ENCODE data around the gene IFIH1. TPM values are rescaled to one million over a fixed set of nuclear protein-coding genes. Genes with fewer than 3 reads are reported as not detected.

The IFIH1 gene
- total RNA-seq, 1 experiment from 2014 or later = not detected

- no peaks in the 10 kb centered on the region for H3K9me3 ChIP-seq (replicated peaks)
- DNase-seq = no peak
- no peak overlapping the region for H3K4me3 ChIP-seq
- H3K36me3 ChIP-seq = no peaks in the 10 kb centered on the region
- no peaks in the 10 kb centered on the region for H3K4me1 ChIP-seq
- no peak overlapping the region for H3K27ac ChIP-seq
- H3K27me3 ChIP-seq = no peaks in the 10 kb centered on the region; the same call in 1 of the 2 replicates
These were observed 23.5 kb downstream of the IFIH1 start for GRCh38 chr2:162295009-162295408.

DNA sequence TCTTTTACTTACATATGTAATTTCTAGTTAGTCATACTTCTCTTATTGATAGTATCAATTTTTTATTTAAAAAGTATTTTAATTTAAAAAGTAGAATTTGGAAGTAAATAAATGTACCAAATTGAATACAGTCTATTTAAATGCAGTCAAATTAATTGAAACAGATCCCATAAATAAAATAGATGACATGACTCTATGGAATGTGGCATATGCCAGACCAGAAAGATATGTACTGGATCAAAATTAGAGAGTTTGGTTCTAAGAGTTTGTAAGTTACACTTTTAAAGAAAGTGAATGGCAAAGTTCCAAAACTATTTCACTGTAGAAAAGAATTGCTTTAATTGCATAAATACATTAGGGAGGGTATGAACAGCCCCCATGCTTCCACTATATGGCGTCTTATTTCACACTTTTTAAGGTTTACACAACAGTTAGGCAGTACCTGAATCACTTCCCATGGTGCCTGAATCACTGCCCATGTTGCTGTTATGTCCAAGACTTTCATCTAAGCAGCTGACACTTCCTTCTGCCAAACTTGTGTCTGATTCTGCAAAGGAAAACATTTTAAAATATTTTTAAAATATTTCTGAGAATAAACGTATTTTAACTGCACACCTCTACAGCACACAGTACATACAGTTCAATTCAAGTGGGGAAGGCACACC, 25.2 kb downstream of the IFIH1 start:
- no peaks in the 10 kb centered on the region for H3K27me3 ChIP-seq
- DNase-seq = no peak

GRCh38 chr2:162291748-162292147, 26.7 kb downstream of the IFIH1 start:
- H3K9me3 ChIP-seq (replicated peaks) = no peaks in the 10 kb centered on the region
- no peaks in the 10 kb centered on the region for H3K4me1 ChIP-seq
- H3K36me3 ChIP-seq = no peaks in the 10 kb centered on the region
- no peak for DNase-seq
- no peak overlapping the region for H3K27ac ChIP-seq
- H3K4me3 ChIP-seq = no peak overlapping the region
- H3K27me3 ChIP-seq = no peaks in the 10 kb centered on the region

More for the DNA sequence above, 25.2 kb downstream of the IFIH1 start:
- Histone ChIP-seq H3K36me3 (no peaks in the 10 kb centered on the region), H3K27ac (no peak overlapping the region), H3K4me3 (no peak overlapping the region), H3K9me3 (replicated peaks) (no peaks in the 10 kb centered on the region), H3K4me1 (no peaks in the 10 kb centered on the region)

DNA sequence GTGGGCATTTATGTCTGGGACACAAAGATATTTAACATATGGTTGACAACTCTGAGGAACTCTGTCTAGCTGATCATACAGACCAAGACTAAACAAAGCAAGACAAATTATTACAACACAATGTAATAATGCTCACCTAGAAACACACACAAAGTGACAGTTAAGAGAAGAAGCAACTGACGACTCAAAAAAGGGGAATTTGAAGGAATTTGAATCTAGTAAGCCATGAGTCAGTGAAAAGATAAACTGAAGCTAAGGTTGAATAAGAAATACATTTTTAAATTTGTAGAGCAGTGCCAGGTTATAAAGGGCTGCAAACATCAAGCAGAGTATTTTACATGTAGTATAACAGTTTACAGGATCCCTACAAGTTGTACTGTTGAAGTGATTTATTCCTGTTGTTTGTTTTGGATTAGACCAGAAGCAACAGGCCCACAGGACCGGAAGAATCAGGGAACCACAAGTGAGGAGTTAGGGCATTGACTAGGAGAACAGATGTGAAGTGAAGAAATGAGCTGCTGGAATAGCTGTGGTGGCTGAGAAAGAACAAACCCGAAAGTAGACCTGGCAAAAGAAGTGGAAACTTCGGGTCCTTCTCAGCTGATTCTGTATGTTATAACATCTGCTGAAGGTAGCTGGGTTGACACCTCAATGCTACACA, 35.6 kb downstream of the IFIH1 start:
- Histone ChIP-seq H3K27ac (no peak overlapping the region), H3K4me3 (no peak overlapping the region), H3K36me3 (no peaks in the 10 kb centered on the region), H3K9me3 (replicated peaks) (no peaks in the 10 kb centered on the region), H3K27me3 (no peaks in the 10 kb centered on the region; the same call in 1 of the 2 replicates), H3K4me1 (no peaks in the 10 kb centered on the region)
- DNase-seq = no peak

- Histone ChIP-seq H3K4me1 (no peaks in the 10 kb centered on the region), H3K4me3 (no peak overlapping the region), H3K27ac (no peak overlapping the region), H3K36me3 (no peaks in the 10 kb centered on the region), H3K27me3 (no peaks in the 10 kb centered on the region; the same call in 1 of the 2 replicates), H3K9me3 (replicated peaks) (no peaks in the 10 kb centered on the region)
- no peak for DNase-seq
These were observed 37.8 kb downstream of the IFIH1 start for GRCh38 chr2:162280654-162281053.

GRCh38 chr2:162277381-162277780, 41.1 kb downstream of the IFIH1 start:
- no peaks in the 10 kb centered on the region for H3K9me3 ChIP-seq (replicated peaks)
- no peaks in the 10 kb centered on the region for H3K36me3 ChIP-seq
- no peaks in the 10 kb centered on the region for H3K27me3 ChIP-seq
- no peak for DNase-seq
- H3K4me1 ChIP-seq = no peaks in the 10 kb centered on the region
- no peak overlapping the region for H3K27ac ChIP-seq
- H3K4me3 ChIP-seq = no peak overlapping the region

- no peaks in the 10 kb centered on the region for H3K9me3 ChIP-seq (replicated peaks)
- no peaks in the 10 kb centered on the region for H3K36me3 ChIP-seq
- no peak overlapping the region for H3K27ac ChIP-seq
- DNase-seq = no peak
- no peaks in the 10 kb centered on the region for H3K4me1 ChIP-seq
- no peaks in the 10 kb centered on the region for H3K27me3 ChIP-seq
- no peak overlapping the region for H3K4me3 ChIP-seq
These were observed 50.5 kb downstream of the IFIH1 start for GRCh38 chr2:162267996-162268395.

DNA sequence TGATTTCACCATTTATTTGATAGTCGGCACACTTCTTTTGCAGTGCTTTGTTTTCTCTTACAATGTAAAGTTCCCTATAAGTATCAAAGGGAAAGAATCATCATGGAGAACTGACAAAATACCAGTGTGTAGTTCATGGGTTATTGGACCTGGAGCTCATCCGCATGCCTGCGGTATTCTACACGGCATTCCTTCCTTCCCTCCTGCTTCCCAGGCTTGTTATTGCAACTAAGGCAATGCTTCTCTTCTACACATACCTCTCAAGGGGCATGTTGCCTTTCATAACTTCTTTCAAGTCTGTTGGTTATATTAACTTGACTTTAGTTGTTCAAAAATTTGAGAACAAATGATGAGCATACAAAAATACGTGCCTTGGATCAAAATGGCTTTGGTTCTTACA, 51.0 kb downstream of the IFIH1 start:
- no peak overlapping the region for H3K4me3 ChIP-seq
- H3K36me3 ChIP-seq = no peaks in the 10 kb centered on the region
- H3K4me1 ChIP-seq = no peaks in the 10 kb centered on the region
- H3K9me3 ChIP-seq (replicated peaks) = no peaks in the 10 kb centered on the region
- no peaks in the 10 kb centered on the region for H3K27me3 ChIP-seq
- no peak overlapping the region for H3K27ac ChIP-seq
- DNase-seq = no peak

GRCh38 chr2:162266460-162266760, 52.1 kb downstream of the IFIH1 start:
- Histone ChIP-seq H3K27ac (no peak overlapping the region), H3K9me3 (replicated peaks) (no peaks in the 10 kb centered on the region), H3K36me3 (no peaks in the 10 kb centered on the region), H3K4me1 (no peaks in the 10 kb centered on the region), H3K4me3 (no peak overlapping the region), H3K27me3 (no peaks in the 10 kb centered on the region)
- no peak for DNase-seq

DNA sequence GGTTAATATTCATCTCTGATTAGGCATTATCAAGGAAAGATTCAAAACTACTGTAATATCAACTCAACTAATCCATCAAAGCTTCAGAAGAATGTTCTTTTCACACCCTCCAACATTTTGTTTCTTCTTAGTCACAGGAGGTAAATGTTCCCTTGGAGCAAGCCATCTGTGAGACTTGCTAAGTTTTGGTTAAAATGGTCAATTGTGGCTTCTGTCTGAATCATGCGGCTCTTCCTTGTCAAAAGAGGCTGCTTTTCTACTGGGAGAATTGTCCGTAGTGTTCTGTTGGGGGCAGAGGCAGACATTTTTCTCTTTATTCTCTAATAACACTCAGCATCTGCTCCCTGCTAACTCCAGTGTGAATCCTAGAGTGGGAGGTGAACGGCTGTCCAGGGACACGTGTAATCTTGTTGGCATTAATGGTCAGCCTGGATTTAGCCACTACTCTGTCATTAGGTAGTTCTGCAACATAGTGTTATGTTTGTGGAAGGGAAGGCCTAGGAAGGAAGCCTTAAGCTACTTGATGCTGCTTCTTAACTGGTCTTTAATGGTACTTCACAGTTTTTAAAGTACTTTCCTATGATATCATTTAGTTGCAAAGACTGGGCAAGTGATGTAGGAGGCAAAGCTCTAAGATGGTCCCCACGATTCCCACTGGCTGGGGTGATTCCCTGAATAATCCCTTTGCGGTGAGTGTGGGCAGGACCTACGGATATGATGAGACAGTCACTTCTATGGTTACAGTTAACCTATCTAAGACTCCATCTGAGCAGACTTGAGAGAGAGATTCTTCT, 52.6 kb downstream of the IFIH1 start:
- no peak for DNase-seq
- Histone ChIP-seq H3K9me3 (replicated peaks) (no peaks in the 10 kb centered on the region), H3K36me3 (no peaks in the 10 kb centered on the region), H3K4me3 (no peak overlapping the region), H3K4me1 (0 out of 2 replicates have a peak, but pooled peaks cover 3% of the 10 kb centered on the region), H3K27me3 (no peaks in the 10 kb centered on the region), H3K27ac (no peak overlapping the region)

- no peak overlapping the region for H3K4me3 ChIP-seq
- no peaks in the 10 kb centered on the region for H3K27me3 ChIP-seq
- H3K4me1 ChIP-seq = 0 out of 2 replicates have a peak, but pooled peaks cover 3% of the 10 kb centered on the region
- no peak overlapping the region for H3K27ac ChIP-seq
- H3K9me3 ChIP-seq (replicated peaks) = no peaks in the 10 kb centered on the region
- peak; percentile 4 to 13 for DNase-seq
- no peaks in the 10 kb centered on the region for H3K36me3 ChIP-seq
These were observed 57.2 kb downstream of the IFIH1 start for GRCh38 chr2:162261032-162261945.

DNA sequence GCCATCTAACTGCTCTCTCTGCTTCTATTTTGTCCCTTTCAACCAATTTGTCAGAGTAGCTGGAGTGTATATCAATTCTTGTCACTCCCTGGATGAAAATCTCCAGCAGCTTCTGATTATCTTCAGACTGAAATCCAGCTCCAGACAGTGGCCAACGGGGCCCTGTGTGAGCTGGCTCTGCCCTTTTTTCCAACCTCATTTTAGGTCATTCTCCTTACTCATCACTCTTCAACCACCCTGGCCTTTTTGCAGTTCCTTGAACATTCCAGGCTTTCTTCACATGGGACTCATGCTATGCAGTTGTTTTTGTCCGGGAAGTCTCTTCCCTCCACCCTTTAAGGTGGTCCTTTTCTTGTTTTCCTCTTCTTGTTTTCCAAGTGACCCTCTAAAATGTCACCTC, 59.8 kb downstream of the IFIH1 start:
- DNase-seq = no peak
- Histone ChIP-seq H3K36me3 (no peaks in the 10 kb centered on the region), H3K27me3 (no peaks in the 10 kb centered on the region), H3K4me3 (no peak overlapping the region), H3K9me3 (replicated peaks) (no peaks in the 10 kb centered on the region), H3K4me1 (0 out of 2 replicates have a peak, but pooled peaks cover 3% of the 10 kb centered on the region), H3K27ac (no peak overlapping the region)

- H3K27ac ChIP-seq = no peak overlapping the region
- no peak for DNase-seq
These were observed 60.3 kb downstream of the IFIH1 start for GRCh38 chr2:162258169-162258568.

GRCh38 chr2:162257425-162257824, 61.1 kb downstream of the IFIH1 start:
- Histone ChIP-seq H3K4me1 (0 out of 2 replicates have a peak, but pooled peaks cover 3% of the 10 kb centered on the region), H3K9me3 (replicated peaks) (no peaks in the 10 kb centered on the region), H3K4me3 (no peak overlapping the region), H3K27me3 (no peaks in the 10 kb centered on the region), H3K36me3 (no peaks in the 10 kb centered on the region), H3K27ac (no peak overlapping the region)
- DNase-seq = no peak

More at GRCh38 chr2:162258169-162258568, 60.3 kb downstream of the IFIH1 start:
- Histone ChIP-seq H3K4me1 (0 out of 2 replicates have a peak, but pooled peaks cover 3% of the 10 kb centered on the region), H3K27me3 (no peaks in the 10 kb centered on the region), H3K36me3 (no peaks in the 10 kb centered on the region), H3K4me3 (no peak overlapping the region), H3K9me3 (replicated peaks) (no peaks in the 10 kb centered on the region)
